ENCODE results near the gene PCNX3. TPM values are rescaled to one million over a fixed set of nuclear protein-coding genes. Genes with fewer than 3 reads are reported as not detected.

Gene PCNX3
- polyA plus RNA-seq, 1 donor (not counting 4 experiments of a cell fraction or from before 2014, with no cell fraction given), result 6.1 TPM

- H3K27ac ChIP-seq (ENCODE audit: control insufficient read depth, insufficient read depth, low read length), result no peak overlapping the region
- H3K79me2 ChIP-seq (ENCODE audit: control insufficient read depth, insufficient read depth, low read length), result no peaks in the 10 kb centered on the region
- H3K9ac ChIP-seq (ENCODE audit: control insufficient read depth, extremely low read depth, insufficient read depth, low read length), result no peak overlapping the region
- no peaks in the 10 kb centered on the region for H3K27me3 ChIP-seq (ENCODE audit: control insufficient read depth, extremely low read depth, insufficient read depth, low read length)
- peaks cover 4% of the 10 kb centered on the region for H4K20me1 ChIP-seq (ENCODE audit: control insufficient read depth, extremely low read depth, insufficient read depth, low read length)
- H3K4me1 ChIP-seq (ENCODE audit: control insufficient read depth, extremely low read depth, insufficient read depth, low read length), result peaks cover 33% of the 10 kb centered on the region
- peaks cover 9 to 12% of the 10 kb centered on the region in 2 experiments for H3K36me3 ChIP-seq (ENCODE audit: control insufficient read depth in 2 of 2, extremely low read depth in 1 of 2, insufficient read depth in 2 of 2, low read length in 2 of 2)
- no peak overlapping the region for H3K4me2 ChIP-seq (ENCODE audit: control insufficient read depth, extremely low read depth, insufficient read depth, low read depth, low read length)
- DNase-seq (ENCODE audit: low read depth, low spot score), result no peak
- no peak for FAIRE-seq
- TF ChIP-seq CTCF (optimal IDR thresholded peaks at IDR 0.05 in 1 of 3, IDR thresholded peaks at IDR 0.05 in 1 of 3, conservative IDR thresholded peaks at IDR 0.05 in 1 of 3; ENCODE audit: extremely low read depth in 1 of 3, insufficient read depth in 2 of 3, low read length in 3 of 3) (no peak), EZH2 (IDR thresholded peaks at IDR 0.05; ENCODE audit: low read length) (no peak)
- dilution Hi-C loops (cut with MboI; ENCODE audit: extremely low pct_ligation_motif_present, low sequenced_read_pairs), result no loop called here
- no peaks in the 10 kb centered on the region for H3K9me1 ChIP-seq (ENCODE audit: control insufficient read depth, extremely low read depth, insufficient read depth, low read length)
- H3K9me3 ChIP-seq (ENCODE audit: control insufficient read depth, low read depth, low read length), result no peaks in the 10 kb centered on the region
- H3K4me3 ChIP-seq (ENCODE audit: control insufficient read depth in 2 of 3, extremely low read depth in 1 of 3, insufficient read depth in 2 of 3, low read depth in 1 of 3, low read length in 3 of 3), result no peak overlapping the region
- no peak overlapping the region for H2AFZ ChIP-seq (ENCODE audit: control insufficient read depth, low read length)
Observed at GRCh38 chr11:65589444-65590239, 25.9 kb upstream of the PCNX3 start.

- Histone ChIP-seq H3K27ac (ENCODE audit: control insufficient read depth, insufficient read depth, low read length) (no peak overlapping the region), H3K4me1 (ENCODE audit: control insufficient read depth, extremely low read depth, insufficient read depth, low read length) (peaks cover 35% of the 10 kb centered on the region)
- FAIRE-seq, result no peak
Observed at GRCh38 chr11:65590240-65590738, 25.3 kb upstream of the PCNX3 start.

More at GRCh38 chr11:65590240-65590738, 25.3 kb upstream of the PCNX3 start:
- H3K4me2 ChIP-seq (ENCODE audit: control insufficient read depth, extremely low read depth, insufficient read depth, low read depth, low read length), result no peak overlapping the region
- TF ChIP-seq EZH2 (IDR thresholded peaks at IDR 0.05; ENCODE audit: low read length) (no peak), CTCF (optimal IDR thresholded peaks at IDR 0.05 in 1 of 3, IDR thresholded peaks at IDR 0.05 in 1 of 3, conservative IDR thresholded peaks at IDR 0.05 in 1 of 3; ENCODE audit: extremely low read depth in 1 of 3, insufficient read depth in 2 of 3, low read length in 3 of 3) (no peak)
- no peak for DNase-seq (ENCODE audit: low read depth, low spot score)
- no peaks in the 10 kb centered on the region for H3K79me2 ChIP-seq (ENCODE audit: control insufficient read depth, insufficient read depth, low read length)
- H3K9me1 ChIP-seq (ENCODE audit: control insufficient read depth, extremely low read depth, insufficient read depth, low read length), result no peaks in the 10 kb centered on the region
- H3K9ac ChIP-seq (ENCODE audit: control insufficient read depth, extremely low read depth, insufficient read depth, low read length), result no peak overlapping the region
- H3K36me3 ChIP-seq (ENCODE audit: control insufficient read depth in 2 of 2, extremely low read depth in 1 of 2, insufficient read depth in 2 of 2, low read length in 2 of 2), result peaks cover 9 to 12% of the 10 kb centered on the region in 2 experiments
- H4K20me1 ChIP-seq (ENCODE audit: control insufficient read depth, extremely low read depth, insufficient read depth, low read length), result peaks cover 4% of the 10 kb centered on the region
- no peaks in the 10 kb centered on the region for H3K27me3 ChIP-seq (ENCODE audit: control insufficient read depth, extremely low read depth, insufficient read depth, low read length)
- H3K9me3 ChIP-seq (ENCODE audit: control insufficient read depth, low read depth, low read length), result no peaks in the 10 kb centered on the region
- H3K4me3 ChIP-seq (ENCODE audit: control insufficient read depth in 2 of 3, extremely low read depth in 1 of 3, insufficient read depth in 2 of 3, low read depth in 1 of 3, low read length in 3 of 3), result no peak overlapping the region
- no peak overlapping the region for H2AFZ ChIP-seq (ENCODE audit: control insufficient read depth, low read length)
- dilution Hi-C loops (cut with MboI; ENCODE audit: extremely low pct_ligation_motif_present, low sequenced_read_pairs), result no loop called here
